Mesenchymal stem cell (in vitro differentiated cells and primary cell): ENCODE data around the gene TSPO2.

Experiments used
- DNase-seq: peaks from one replicate; pipeline ENCODE4 v3.0.0-alpha.2; 2013
- H2AFZ ChIP-seq: one replicate; pipeline ENCODE4 v1.6.1; 2013; ENCODE audit warnings: low read depth, mild to moderate bottlenecking, control low read depth, inconsistent platforms, low read length, moderate library complexity
- H2AK5ac ChIP-seq: 2 replicates; pipeline ENCODE4 v1.6.1; 2013; ENCODE audit warnings: low read length, moderate library complexity, mild to moderate bottlenecking, inconsistent platforms; ENCODE audit not compliant: severe bottlenecking
- H2BK120ac ChIP-seq: one replicate; pipeline ENCODE4 v1.6.1; 2013; ENCODE audit warnings: low read depth, mild to moderate bottlenecking, inconsistent platforms, low read length, moderate library complexity
- H2BK12ac ChIP-seq, 2 experiments: one replicate each; pipeline ENCODE4 v1.6.1; 2013; ENCODE audit warnings: inconsistent platforms in 2 of 2, low read length in 2 of 2, mild to moderate bottlenecking in 2 of 2, moderate library complexity in 2 of 2, control low read depth in 1 of 2
- H2BK15ac ChIP-seq: one replicate; pipeline ENCODE4 v1.6.1; 2013; ENCODE audit warnings: mild to moderate bottlenecking, low read depth, inconsistent platforms; ENCODE audit not compliant: poor library complexity, severe bottlenecking
- H2BK5ac ChIP-seq: 2 replicates; pipeline ENCODE4 v1.6.1; 2013; ENCODE audit warnings: low read depth, mild to moderate bottlenecking, low read length, control low read depth, inconsistent platforms; ENCODE audit not compliant: poor library complexity, severe bottlenecking
- H3K14ac ChIP-seq, 2 experiments: one replicate each; pipeline ENCODE4 v1.6.1; 2013; ENCODE audit warnings: inconsistent platforms in 2 of 2, low read length in 2 of 2, control low read depth in 1 of 2, mild to moderate bottlenecking in 1 of 2, moderate library complexity in 1 of 2
- H3K18ac ChIP-seq, 2 experiments: one replicate each; pipeline ENCODE4 v1.6.1; 2013; ENCODE audit warnings: inconsistent platforms in 2 of 2, low read length in 2 of 2, control low read depth in 1 of 2, low read depth in 1 of 2, mild to moderate bottlenecking in 1 of 2
- H3K23ac ChIP-seq, 2 experiments: one replicate each; pipeline ENCODE4 v1.6.1; 2013; ENCODE audit warnings: inconsistent platforms in 2 of 2, low read length in 2 of 2, mild to moderate bottlenecking in 2 of 2, moderate library complexity in 2 of 2, control low read depth in 1 of 2
- H3K27ac ChIP-seq: 2 replicates; pipeline ENCODE4 v1.5.1; 2013; ENCODE audit warnings: mild to moderate bottlenecking, moderate library complexity, low read length, control low read depth, inconsistent platforms; ENCODE audit not compliant: poor library complexity, severe bottlenecking
- H3K27me3 ChIP-seq, 2 experiments: 2 replicates each; pipeline versions ENCODE4 v1.6.1 to v1.7.0; 2013; ENCODE audit warnings: low read length in 2 of 2, mild to moderate bottlenecking in 2 of 2, moderate library complexity in 2 of 2, control low read depth in 1 of 2, inconsistent platforms in 1 of 2; ENCODE audit not compliant: control insufficient read depth in 1 of 2, insufficient read depth in 1 of 2
- H3K36me3 ChIP-seq, 2 experiments: 2 replicates each; pipeline versions ENCODE4 v1.6.1 to v1.7.0; 2013; ENCODE audit warnings: low read length in 2 of 2, control low read depth in 1 of 2, inconsistent platforms in 1 of 2, low read depth in 1 of 2, mild to moderate bottlenecking in 1 of 2; ENCODE audit not compliant: insufficient read depth in 2 of 2, control insufficient read depth in 1 of 2
- H3K4ac ChIP-seq, 2 experiments: one replicate each; pipeline ENCODE4 v1.6.1; 2013; ENCODE audit warnings: inconsistent platforms in 2 of 2, low read length in 2 of 2, mild to moderate bottlenecking in 2 of 2, moderate library complexity in 2 of 2, control low read depth in 1 of 2, low read depth in 1 of 2
- H3K4me1 ChIP-seq: 2 replicates; pipeline ENCODE4 v1.6.1; 2013; ENCODE audit warnings: low read depth, low read length, control low read depth; ENCODE audit not compliant: control insufficient read depth, insufficient read depth
- H3K4me2 ChIP-seq: 2 replicates; pipeline ENCODE4 v1.6.1; 2013; ENCODE audit warnings: low read length, mild to moderate bottlenecking, inconsistent platforms; ENCODE audit not compliant: poor library complexity, severe bottlenecking
- H3K4me3 ChIP-seq, 2 experiments: 2 replicates each; pipeline versions ENCODE4 v1.5.1 to v1.7.0; 2013; ENCODE audit warnings: low read length in 2 of 2, mild to moderate bottlenecking in 2 of 2, control low read depth in 1 of 2, low read depth in 1 of 2; ENCODE audit not compliant: insufficient read depth in 1 of 2
- H3K79me1 ChIP-seq: replicated peaks from 2 replicates; pipeline ENCODE4 v1.6.1; 2013; ENCODE audit warnings: mild to moderate bottlenecking, control low read depth, low read length, inconsistent platforms; ENCODE audit not compliant: poor library complexity, severe bottlenecking
- H3K9ac ChIP-seq: 2 replicates; pipeline ENCODE4 v1.7.0; 2013; ENCODE audit warnings: mild to moderate bottlenecking, low read length, moderate library complexity
- H3K9me3 ChIP-seq: 2 replicates; pipeline ENCODE4 v1.7.0; 2013; ENCODE audit warnings: mild to moderate bottlenecking, low read length; ENCODE audit not compliant: control insufficient read depth
- H4K8ac ChIP-seq: one replicate; pipeline ENCODE4 v1.6.1; 2013; ENCODE audit warnings: inconsistent platforms, mild to moderate bottlenecking, low read length, moderate library complexity
- H4K91ac ChIP-seq: one replicate; pipeline ENCODE4 v1.6.1; 2013; ENCODE audit warnings: mild to moderate bottlenecking, low read length, inconsistent platforms
- WGBS: methylation state at CpG from one replicate; pipeline ENCODE4 v1.1.7; 2013; ENCODE audit warnings: mixed read lengths; 5-methylcytosine and 5-hydroxymethylcytosine counted together

TSPO2 gene

DNA sequence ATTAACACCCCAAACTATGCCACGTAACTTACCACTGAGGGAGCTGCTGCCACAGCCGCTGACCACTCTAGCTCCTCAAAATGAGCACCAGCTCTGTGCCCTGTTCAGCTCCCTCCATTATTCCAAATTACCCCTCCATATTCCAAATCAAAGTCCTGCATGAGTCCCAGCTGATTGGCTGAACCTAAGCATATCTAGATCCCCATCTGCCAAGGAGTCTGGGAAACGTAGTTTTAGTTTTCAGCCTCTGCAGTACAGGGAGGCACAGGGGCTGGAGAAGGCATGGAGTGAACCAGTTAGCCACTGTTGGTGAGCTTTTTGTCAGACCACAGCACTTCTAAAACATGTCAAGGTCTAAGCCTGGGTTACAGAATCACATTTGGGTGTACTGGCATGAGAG lies 19.2 kb upstream of the TSPO2 start:
- no peak overlapping the region for H3K4ac ChIP-seq
- no peak overlapping the region for H3K14ac ChIP-seq
- DNase-seq = no peak
- H2BK5ac ChIP-seq = no peak overlapping the region
- peaks cover 9% of the 10 kb centered on the region for H3K9me3 ChIP-seq
- no peak overlapping the region for H3K18ac ChIP-seq
- H4K91ac ChIP-seq = no peak overlapping the region
- no peaks in the 10 kb centered on the region for H3K79me1 ChIP-seq
- H3K36me3 ChIP-seq = no peaks in the 10 kb centered on the region
- no peak overlapping the region for H3K4me3 ChIP-seq
- H3K9ac ChIP-seq = no peak overlapping the region
- H2BK12ac ChIP-seq = no peak overlapping the region
- no peak overlapping the region for H3K27ac ChIP-seq
- peaks cover 7% of the 10 kb centered on the region for H3K4me1 ChIP-seq
- no peak overlapping the region for H2BK15ac ChIP-seq
- WGBS = 97% methylated on average over 3 of the region's 3 CpGs
- H3K27me3 ChIP-seq = no peaks in the 10 kb centered on the region
- no peak overlapping the region for H3K23ac ChIP-seq
- H2AFZ ChIP-seq = no peak overlapping the region
- no peak overlapping the region for H3K4me2 ChIP-seq
- no peak overlapping the region for H2BK120ac ChIP-seq
- H2AK5ac ChIP-seq = no peak overlapping the region
- no peak overlapping the region for H4K8ac ChIP-seq

DNA sequence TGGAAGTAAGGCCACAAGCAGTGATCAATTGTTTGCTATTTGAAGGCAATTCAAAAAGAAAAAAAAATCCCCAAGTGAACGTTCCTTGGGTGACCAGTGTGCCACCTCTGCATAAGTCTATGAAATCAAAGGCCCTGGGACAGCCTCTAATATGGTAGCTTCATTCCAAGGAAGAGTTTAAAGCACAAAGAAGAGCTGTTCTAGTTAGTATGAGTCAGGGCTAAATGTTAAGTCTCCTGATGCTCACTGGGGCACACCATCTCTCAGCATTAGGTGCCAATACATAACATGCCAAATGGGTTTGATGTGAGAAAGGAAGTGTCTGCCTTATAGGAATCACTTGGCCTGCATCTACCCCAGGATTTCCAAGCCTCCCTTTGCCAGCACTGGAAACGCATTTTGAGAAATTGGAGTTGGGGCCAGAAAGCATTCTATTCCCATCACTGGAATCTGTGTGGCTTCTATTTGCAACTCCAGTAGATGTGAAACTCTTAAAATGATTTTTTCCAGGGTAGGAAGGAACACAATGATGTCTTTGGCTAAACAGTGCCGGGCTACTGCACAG lies 16.2 kb upstream of the TSPO2 start:
- no peak overlapping the region for H2BK12ac ChIP-seq
- H2AK5ac ChIP-seq = peak overlapping the region; percentile 59
- WGBS = 95% methylated on average over 3 of the region's 3 CpGs
- no peak for DNase-seq
- H3K9ac ChIP-seq = no peak overlapping the region
- H3K4me3 ChIP-seq = no peak overlapping the region
- H3K36me3 ChIP-seq = no peaks in the 10 kb centered on the region
- no peaks in the 10 kb centered on the region for H3K79me1 ChIP-seq
- H2BK5ac ChIP-seq = no peak overlapping the region
- no peaks in the 10 kb centered on the region for H3K9me3 ChIP-seq
- no peak overlapping the region for H3K14ac ChIP-seq
- no peak overlapping the region for H2AFZ ChIP-seq
- no peak overlapping the region for H2BK15ac ChIP-seq
- H2BK120ac ChIP-seq = no peak overlapping the region
- H3K4me2 ChIP-seq = no peak overlapping the region
- H3K27ac ChIP-seq = no peak overlapping the region
- no peak overlapping the region for H3K18ac ChIP-seq
- no peak overlapping the region for H3K4ac ChIP-seq
- H3K27me3 ChIP-seq = peaks cover 0 to 20% of the 10 kb centered on the region in 2 experiments
- no peak overlapping the region for H3K23ac ChIP-seq
- H4K91ac ChIP-seq = no peak overlapping the region
- no peak overlapping the region for H4K8ac ChIP-seq
- peaks cover 12% of the 10 kb centered on the region for H3K4me1 ChIP-seq

DNA sequence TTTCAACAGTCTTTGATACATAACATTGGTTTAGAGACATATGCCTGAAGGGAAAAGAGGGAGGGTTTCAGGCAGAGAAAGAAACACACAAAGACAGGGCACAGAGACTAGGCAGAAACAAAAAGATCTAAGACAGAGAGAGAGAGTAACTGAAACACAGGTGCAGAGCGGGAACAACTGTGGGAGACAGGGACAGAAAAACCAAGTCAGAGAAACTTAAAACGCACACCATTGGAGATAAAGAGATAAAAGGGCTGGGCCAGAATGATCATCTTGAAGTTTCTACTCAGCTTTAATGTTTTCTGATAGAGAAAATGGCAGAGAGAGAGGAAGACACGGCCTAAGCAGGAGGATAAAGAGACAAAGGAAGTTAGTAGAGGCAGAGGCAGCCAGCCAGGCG lies 15.0 kb upstream of the TSPO2 start:
- 40% methylated on average over 4 of the region's 4 CpGs for WGBS
- H2AFZ ChIP-seq = peak overlapping the region; percentile 77
- H3K27ac ChIP-seq = peak overlapping the region; percentile 47

DNA sequence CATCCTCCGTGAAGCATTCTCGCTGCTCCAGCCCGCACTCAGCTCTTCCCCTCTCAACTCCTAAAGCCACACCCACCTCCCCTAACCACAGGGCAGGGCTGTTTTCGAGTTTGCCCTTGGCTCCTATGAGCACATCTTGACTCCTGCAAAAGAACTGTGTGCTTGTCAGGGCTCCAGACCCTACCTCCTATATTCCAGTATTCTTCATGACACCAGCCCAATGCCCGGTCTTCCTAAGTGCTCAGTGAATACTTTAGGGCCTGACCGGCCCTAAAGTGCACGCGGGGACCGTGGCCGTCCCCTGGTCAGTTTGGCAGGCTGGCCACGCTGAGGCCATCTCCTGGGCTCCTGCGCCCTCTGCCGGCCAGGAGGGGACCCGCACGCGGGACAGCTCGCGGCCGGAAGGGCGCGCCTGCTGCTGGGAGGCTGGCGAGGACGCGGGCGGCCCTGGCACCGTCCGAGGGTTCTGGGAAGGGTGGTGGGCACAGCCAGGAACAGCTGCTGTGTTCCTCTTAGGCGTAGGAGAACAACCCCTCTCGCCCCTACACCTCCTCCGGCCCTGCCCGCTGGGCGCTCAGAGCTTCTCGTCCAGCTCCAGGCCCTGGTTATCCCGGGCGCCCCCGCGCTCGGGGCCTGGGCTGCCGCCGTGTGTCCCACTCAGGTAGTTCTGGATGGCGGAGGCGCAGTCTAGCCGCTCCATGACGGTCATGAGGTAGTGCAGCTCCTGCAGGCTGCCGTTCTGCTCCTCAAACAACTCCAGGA lies 14.3 kb upstream of the TSPO2 start:
- Histone ChIP-seq H3K9me3 (no peaks in the 10 kb centered on the region), H2AFZ (peak overlapping the region; percentile 77), H3K4ac (peak overlapping the region in 1 of 2 experiments; percentile 21), H4K8ac (peak overlapping the region; percentile 97), H2BK15ac (peak overlapping the region; percentile 31), H2BK5ac (no peak overlapping the region), H3K4me1 (peaks cover 9% of the 10 kb centered on the region), H3K18ac (peak overlapping the region; percentile 75 to 85), H3K9ac (peak overlapping the region; percentile 88), H3K27ac (peak overlapping the region; percentile 47), H2BK12ac (peak overlapping the region in 1 of 2 experiments; percentile 67), H4K91ac (peak overlapping the region; percentile 92), H3K36me3 (no peaks in the 10 kb centered on the region), H3K4me2 (peak overlapping the region; percentile 65), H3K23ac (no peak overlapping the region), H2BK120ac (peak overlapping the region; percentile 55), H3K27me3 (peaks cover 0 to 31% of the 10 kb centered on the region in 2 experiments), H3K4me3 (peak overlapping the region; percentile 60 to 76), H3K79me1 (no peaks in the 10 kb centered on the region), H3K14ac (peak overlapping the region in 1 of 2 experiments; percentile 30), H2AK5ac (no peak overlapping the region)
- WGBS = 2% methylated on average over 32 of the region's 45 CpGs
- peak; percentile 73 for DNase-seq

More for the DNA sequence above, 15.0 kb upstream of the TSPO2 start:
- Histone ChIP-seq H3K9me3 (no peaks in the 10 kb centered on the region), H3K9ac (peak overlapping the region; percentile 88), H3K4me2 (peak overlapping the region; percentile 65), H3K4me3 (peak overlapping the region; percentile 60 to 76), H4K91ac (no peak overlapping the region), H3K18ac (peak overlapping the region in 1 of 2 experiments; percentile 85), H3K27me3 (peaks cover 0 to 31% of the 10 kb centered on the region in 2 experiments), H2BK5ac (no peak overlapping the region), H3K36me3 (no peaks in the 10 kb centered on the region), H3K4me1 (peaks cover 9% of the 10 kb centered on the region), H4K8ac (peak overlapping the region; percentile 88), H2BK12ac (no peak overlapping the region), H2BK15ac (peak overlapping the region; percentile 54), H3K23ac (no peak overlapping the region), H2AK5ac (no peak overlapping the region), H3K14ac (peak overlapping the region in 1 of 2 experiments; percentile 75), H3K79me1 (no peaks in the 10 kb centered on the region), H2BK120ac (peak overlapping the region; percentile 9), H3K4ac (peak overlapping the region; percentile 21 to 26)
- DNase-seq = no peak
